ENCODE results near the gene VPS37B.

VPS37B gene

GRCh38 chr12:122850048-122850445 lies 45.9 kb downstream of the VPS37B start:
- DNase-seq: no peak

GRCh38 chr12:122849352-122850047 lies 46.4 kb downstream of the VPS37B start:
- DNase-seq: peak; percentile 79

GRCh38 chr12:122848471-122849351 lies 47.2 kb downstream of the VPS37B start:
- no peak for DNase-seq

- peak; percentile 37 for DNase-seq
These were observed 48.0 kb downstream of the VPS37B start for GRCh38 chr12:122847921-122848421.

- no peak for DNase-seq
These were observed 48.4 kb downstream of the VPS37B start for GRCh38 chr12:122847516-122847836.

- DNase-seq: no peak
These were observed 49.1 kb downstream of the VPS37B start for GRCh38 chr12:122846622-122847515.

GRCh38 chr12:122845865-122846621 lies 49.9 kb downstream of the VPS37B start:
- no peak for DNase-seq

- DNase-seq: peak; percentile 95
These were observed 50.7 kb downstream of the VPS37B start for GRCh38 chr12:122845041-122845864.

- DNase-seq: no peak
These were observed 51.5 kb downstream of the VPS37B start for GRCh38 chr12:122844366-122844971.

GRCh38 chr12:122843455-122843854 lies 52.5 kb downstream of the VPS37B start:
- DNase-seq: no peak

GRCh38 chr12:122842505-122843405 lies 53.2 kb downstream of the VPS37B start:
- DNase-seq: no peak

- peak; percentile 82 for DNase-seq
These were observed 54.2 kb downstream of the VPS37B start for GRCh38 chr12:122841544-122842321.

- DNase-seq: peak; percentile 31
These were observed 55.1 kb downstream of the VPS37B start for GRCh38 chr12:122840580-122841513.

- peak; percentile 42 for DNase-seq
These were observed 55.9 kb downstream of the VPS37B start for GRCh38 chr12:122839907-122840554.

GRCh38 chr12:122838841-122839240 lies 57.1 kb downstream of the VPS37B start:
- DNase-seq: no peak

GRCh38 chr12:122837306-122838265 lies 58.3 kb downstream of the VPS37B start:
- no peak for DNase-seq

Measured in midbrain (tissue), 1 donor.